Stimulated activated CD4-positive, alpha-beta T cell treated with anti-CD3 and anti-CD28 coated beads, Interleukin-12 subunit alpha, Interleukin-12 subunit beta, amount 100 ng/mL, for 24 hours (primary cell): ENCODE measurements around the gene MPZ.
"Not testable (repeated sequence)": the region's sequence is repeated elsewhere in the genome, so short reads cannot be mapped to it uniquely, and the experiment has no call there.

ENCODE experiments used
- DNase-seq, 2 experiments: peaks; one replicate each; pipeline ENCODE4 v3.0.0-alpha.2; 2020; ENCODE audit warnings: low read depth in 2 of 2

Gene MPZ

DNA sequence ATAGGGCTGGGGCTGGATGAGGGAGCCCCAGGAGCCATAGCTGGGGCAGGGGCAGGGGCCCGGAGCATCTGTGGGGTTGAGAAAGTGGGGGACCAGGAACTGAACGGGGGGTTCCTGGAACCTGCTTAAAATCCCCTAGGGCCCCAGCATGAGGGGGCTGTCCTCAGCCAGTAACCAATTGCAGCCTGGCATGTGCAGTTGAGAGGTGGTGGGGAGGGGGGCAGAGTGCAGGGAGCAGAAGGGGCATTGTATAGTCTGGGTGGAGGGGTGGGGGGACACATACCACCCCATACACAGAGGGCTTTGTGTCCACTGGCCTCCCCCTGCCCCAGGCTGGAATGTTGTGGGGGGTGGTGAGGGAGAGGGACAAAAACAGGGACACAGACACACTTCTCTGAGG is at the start of gene MPZ:
Gene MPZ, minus strand, starts transcription at position 101 of the 400 bp plus-strand sequence. Its CDS starts 63 bp downstream, at position 38.
- DNase-seq: no peak

DNA sequence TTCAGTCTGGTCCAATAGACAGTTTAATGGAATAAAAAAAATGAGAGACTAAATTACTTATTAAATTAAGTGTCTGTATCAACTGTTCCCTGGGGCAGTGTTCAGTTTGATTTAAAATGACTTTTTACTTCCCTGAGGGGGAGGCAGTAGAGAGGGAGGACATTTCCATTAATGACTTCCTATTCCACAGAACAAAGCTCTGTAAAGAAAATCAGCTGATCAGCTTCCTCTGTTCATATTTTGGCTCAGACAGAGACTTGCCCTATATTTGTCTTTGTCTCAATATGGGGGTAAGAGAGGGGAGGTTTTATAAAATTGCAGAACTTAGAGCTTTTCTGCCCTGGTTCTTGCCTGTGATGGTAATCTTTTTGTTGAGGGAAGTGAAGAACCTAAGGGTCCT is 49.5 kb upstream of the MPZ start:
- no peak for DNase-seq

DNA sequence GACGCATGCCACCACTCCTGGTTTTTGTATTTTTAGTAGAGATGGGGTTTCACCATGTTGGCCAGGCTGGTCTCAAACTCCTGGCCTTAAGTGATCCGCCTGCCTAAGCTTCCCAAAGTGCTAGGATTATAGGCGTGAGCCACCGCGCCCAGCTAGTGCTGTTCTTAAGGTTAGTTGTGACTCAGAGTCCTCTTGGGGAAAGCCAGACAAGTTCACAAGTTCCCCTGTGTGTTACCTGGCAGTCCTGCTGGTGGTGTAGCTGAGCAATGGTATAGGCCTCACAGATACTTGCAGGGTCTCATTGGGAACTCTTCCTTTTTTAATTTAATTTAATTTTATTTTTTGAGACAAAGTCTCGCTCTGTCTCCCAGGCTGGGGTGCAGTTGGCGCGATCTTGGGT is 47.3 kb upstream of the MPZ start:
- no peak for DNase-seq

DNA sequence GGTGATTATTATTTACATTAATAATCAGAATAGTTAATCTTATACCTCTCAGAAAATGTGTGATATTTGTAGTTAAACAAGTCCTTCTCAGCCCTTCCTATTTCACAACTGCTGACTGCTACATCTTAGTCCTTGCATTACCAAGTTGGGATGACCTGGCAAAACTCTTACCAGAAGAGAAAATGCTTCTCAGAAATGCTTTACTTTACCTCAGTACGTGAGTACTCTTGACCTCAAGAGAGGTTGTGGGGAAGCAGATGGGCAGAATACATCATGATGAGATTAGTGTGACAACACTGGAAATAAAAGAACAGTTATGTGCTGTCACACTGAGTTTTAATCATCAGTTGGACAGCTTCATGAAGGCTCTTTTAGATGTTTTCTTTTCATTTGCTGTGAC is 41.7 kb upstream of the MPZ start:
- DNase-seq: no peak

DNA sequence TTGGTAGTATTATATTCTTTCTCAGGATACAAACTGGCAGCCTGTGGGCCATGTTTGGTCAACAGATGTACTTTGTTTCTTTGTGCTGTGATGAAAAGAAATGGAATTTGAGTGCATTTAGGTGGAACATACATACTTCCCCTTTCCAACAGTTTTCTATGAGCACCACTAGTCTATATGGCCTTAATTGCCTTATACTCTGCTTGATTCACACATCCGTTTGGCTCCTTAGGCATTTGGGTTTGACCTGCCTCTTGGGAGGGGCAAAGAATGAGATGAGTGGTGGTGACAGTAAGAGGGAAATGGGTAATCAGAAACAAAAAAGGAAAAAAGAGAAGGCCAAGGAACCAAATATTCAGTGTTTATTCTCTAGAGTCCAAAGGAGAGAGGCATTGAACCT is 40.9 kb upstream of the MPZ start:
- DNase-seq: no peak

DNA sequence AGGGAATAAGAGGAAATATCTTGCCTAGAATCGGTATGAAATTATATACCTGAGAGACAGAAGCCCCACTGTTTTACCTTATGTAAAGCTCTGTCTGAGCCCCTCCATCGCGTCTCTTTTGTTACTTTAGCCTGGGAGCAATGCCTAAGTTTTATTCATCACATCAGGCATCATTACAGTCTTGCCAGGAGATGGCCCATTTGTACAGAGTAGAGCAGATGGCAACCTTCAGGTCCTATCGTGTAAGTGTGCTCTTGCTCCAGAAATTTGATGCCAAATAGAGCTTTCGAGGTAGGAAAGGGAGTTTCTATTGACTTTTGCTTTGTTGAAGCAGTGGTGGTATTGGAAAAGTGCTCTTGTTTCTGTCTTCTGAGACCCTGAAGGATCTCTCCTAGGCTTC is 33.1 kb upstream of the MPZ start:
- DNase-seq: no peak

DNA sequence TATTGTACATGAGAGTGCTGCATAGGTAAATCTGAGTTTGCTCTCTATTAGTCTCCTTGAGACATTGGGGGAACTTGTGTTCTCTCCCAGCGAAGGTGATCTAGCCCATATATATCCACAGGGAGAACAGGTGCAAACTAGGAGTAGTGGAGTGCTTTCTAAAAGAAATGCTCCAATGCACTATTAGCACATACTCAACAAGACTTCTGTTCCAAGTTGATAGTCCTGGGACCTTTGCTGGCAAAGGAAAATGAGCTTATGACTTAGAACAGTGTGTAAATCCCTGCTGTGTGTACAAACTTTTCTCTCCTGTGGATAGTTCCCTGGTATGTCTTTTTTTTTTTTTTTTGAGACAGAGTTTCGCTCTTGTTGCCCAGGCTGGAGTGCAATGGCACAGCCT is 32.4 kb upstream of the MPZ start:
- no peak for DNase-seq

DNA sequence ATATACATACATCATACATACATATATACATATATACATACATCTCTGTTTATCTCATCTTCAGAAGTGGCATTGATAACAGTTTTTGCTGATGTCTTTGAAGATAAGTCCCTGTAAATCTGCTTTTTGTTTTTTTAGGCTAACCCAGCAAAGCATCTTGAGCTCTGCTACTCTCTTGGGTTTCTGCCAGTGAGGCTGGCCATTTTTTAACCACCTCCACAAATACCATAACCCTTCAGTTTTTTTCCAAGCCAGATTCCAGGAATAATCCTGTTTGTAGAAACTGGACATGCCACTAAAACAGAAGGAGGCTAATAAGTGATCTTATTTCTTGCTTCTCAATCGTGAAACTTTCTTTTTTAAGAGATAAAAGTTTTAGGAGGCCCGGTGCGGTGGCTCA is 26.0 kb upstream of the MPZ start:
- no peak for DNase-seq

DNA sequence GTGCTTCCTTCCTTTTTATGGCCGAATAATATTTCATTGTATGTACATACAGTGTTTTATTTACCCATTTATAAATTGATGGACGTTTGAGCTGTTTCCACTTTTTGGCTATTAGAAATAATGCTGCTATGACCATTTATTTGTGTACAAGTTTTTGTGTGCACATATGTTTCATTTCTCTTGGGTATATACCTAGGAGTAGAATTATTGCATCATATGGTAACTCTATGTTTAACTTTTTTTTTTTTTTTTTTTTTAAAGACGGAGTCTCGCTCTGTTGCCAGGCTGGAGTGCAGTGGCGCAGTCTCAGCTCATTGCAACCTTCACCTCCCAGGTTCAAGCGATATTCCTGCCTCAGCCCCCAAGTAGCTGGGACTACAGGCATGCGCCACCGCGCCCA is 23.4 kb upstream of the MPZ start:
- no peak for DNase-seq

DNA sequence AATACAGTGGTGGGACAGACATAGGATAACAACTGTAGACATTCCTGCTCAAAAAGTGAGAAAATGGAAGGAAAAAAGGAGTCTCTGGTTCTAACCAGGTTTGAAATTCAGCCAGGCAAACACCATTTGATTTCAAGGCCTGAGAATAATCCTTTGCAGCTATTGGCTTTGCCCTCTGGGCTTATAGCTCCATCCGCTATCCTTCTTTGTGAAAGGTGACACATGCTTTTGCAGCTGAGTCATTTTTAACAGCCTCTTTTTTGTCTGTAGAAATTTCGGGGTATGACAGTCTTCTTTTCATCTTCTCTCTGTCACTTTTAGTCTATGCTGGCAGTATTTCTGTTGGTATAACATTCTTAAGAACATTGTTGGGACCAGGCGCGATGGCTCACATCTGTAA is 20.6 kb upstream of the MPZ start:
- DNase-seq: no peak

DNA sequence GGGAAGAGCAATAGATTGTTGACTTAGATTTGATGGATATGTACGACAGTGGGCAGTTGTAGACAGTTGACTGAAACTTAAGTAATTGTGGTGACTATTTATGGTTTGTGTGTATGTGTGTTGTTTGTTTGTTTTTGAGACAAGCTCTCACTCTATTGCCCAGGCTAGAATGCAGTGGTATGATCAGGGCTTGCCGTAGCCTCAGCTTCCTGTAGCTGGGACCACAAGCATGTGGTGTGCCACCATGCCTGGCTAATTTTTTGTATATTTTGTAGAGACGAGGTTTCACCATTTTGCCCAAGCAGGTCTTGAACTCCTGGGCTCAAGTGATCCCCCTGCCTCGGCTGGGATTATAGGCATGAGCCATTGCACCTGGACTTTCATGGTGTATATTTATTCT is 14.3 kb upstream of the MPZ start:
- no peak for DNase-seq

DNA sequence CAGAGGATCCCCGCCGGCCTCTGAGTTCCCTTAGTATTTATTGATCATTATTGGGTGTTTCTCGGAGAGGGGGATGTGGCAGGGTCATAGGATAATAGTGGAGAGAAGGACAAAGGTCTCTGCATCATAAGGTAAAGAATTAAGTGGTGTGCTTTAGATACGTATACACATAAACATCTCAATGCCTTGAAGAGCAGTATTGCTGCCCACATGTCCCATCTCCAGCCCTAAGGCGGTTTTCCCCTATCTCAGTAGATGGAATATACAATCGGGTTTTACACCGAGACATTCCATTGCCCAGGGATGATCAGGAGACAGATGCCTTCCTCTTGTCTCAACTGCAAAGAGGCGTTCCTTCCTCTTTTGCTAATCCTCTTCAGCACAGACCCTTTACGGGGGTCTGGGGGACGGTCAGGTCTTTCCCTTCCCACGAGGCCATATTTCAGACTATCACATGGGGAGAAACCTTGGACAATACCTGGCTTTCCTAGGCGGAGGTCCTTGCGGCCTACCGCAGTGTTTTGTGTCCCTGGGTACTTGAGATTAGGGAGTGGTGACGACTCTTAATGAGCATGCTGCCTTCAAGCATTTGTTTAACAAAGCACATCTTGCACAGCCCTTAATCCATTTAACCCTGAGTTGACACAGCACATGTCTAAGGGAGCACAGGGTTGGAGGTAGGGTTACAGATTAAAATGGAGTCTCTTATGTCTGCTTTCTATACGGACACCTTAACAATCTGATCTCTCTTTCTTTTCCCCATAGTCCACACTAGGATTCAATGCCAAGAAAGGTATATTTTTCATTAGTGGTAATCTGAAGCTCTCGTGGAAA is 6.3 kb upstream of the MPZ start:
- not testable (repeated sequence) for DNase-seq

DNA sequence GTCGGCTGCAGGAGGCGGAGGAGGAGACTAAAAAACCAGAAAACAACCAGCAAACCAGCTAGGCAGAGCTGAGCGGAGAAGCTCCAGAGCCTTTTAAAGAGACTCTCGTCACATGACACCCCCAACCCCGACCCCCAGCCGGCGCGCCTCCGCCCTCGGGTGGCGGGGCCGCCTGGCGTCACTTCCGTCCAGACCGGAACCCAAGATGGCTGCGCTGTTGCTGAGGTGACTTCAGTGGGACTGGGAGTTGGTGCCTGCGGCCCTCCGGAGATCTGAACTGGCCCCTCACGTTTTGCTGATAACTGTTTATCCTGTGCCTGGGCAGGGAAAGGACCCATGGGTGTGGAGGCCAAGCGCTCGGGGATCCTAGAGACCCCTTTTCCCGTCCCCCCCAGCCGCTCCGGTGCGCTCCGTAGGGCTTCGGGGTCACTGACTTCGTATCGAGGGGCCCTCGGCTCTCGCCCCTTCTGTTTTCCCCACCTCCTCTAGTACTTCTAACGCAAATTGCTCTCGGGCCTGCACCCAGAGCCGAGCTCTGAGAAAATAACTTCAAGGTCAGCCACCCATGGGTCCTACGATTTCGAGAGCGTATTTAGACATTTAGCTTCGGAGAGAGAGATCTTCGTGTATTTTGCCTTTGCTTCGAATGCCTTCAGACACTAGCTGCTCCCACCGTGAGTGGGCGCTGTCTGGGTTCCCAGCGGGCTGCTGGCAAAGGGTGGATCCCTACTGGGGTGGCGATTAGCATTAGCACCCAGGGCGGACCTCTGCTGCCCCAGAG is 4.6 kb upstream of the MPZ start, which contains the start of gene SDHC:
Gene SDHC, plus strand, starts transcription at position 181 of the 781 bp plus-strand sequence. Its CDS starts 25 bp downstream, at position 206.
- DNase-seq: peak; percentile 74 to 79

DNA sequence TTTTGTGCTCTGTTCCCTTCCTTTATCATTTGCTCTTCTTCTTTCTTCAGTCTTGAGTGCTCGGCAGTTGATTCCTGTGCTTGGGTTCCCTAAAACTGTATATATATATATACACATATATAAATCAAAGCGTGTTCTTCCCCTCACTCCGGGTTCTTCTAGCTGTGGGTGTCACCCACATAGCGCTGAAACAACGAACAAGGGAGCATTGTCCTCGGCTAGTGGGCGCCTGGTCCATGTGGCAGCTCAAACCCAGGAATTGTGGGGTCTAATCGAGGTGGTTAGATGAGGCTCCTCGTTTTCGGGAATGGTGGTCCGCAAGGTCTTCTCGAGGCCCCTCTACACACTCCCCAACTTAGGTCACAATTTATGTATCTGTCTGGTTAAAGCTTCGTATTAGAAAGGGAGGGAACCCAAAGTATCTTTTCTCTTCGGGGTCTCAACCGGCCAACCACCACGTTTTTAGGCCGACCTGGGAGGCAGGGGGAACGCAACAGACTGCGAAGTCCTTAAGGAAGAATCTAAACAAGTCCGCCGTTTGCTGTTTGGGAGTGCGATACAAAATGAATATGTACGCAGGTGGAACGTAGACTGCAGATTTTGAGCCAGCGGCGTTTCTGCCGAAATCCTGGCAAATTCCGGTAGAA is 3.9 kb upstream of the MPZ start:
- no peak for DNase-seq

DNA sequence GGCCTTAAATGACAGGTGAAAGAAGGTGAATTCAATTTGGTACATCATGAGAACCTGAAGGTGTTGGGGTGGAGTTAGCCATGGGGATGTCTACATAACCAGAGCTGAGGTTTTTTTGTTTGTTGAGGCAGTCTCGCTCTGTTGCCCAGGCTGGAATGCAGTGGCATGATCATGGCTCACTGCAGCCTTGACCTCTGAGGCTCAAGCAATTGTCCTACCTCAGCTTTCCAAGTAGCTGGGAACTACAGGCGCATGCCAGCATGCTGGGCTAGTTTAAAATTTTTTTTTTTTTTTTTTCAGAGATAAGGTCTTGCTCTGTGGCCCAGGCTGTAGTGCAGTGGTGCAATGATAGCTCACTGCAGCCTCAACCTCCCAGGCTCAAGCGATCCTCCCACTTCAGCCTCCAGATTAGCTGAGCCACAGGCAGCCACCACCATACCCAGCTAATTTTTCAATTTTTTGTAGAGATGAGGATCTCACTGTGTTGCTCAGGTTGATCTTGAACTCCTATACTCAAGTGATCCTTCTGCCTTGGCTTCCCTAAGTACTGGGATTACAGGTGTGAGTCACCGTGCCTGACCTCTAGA is 1.9 kb upstream of the MPZ start:
- no peak for DNase-seq

DNA sequence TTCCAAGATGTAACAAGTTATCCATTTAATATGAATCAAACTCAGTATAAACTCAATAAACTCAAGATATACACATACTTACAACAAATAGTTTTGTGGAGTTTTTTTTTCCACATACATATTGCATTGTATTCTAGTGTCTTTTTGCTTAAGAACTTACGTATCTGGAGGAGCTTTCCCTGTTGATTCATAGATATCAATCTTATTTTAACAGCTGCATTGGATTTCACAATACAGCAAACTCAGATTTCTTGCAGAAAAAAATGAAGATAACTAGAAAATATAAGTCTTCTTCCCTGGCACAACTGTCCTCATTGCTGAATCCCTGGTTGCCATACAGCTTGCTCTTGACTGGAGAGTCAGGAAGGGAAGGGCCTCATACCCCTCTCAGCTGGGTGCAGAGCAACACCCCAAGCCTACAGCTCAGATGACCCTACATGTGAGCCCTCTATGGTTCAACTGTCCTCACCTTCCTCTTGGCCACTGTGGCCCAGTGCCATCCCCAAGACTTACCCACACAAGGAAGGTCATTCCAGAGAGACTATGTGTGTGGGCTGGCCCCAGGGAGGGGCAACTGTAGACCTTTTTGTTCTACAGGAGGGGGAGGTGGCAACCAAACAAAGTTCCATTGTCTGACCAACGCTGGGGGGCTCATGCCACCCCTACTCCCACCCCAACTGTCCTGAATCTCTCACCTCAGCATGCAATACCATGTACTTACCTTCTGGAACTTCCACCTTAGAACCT is 1.7 kb downstream of the MPZ start:
- DNase-seq: no peak

DNA sequence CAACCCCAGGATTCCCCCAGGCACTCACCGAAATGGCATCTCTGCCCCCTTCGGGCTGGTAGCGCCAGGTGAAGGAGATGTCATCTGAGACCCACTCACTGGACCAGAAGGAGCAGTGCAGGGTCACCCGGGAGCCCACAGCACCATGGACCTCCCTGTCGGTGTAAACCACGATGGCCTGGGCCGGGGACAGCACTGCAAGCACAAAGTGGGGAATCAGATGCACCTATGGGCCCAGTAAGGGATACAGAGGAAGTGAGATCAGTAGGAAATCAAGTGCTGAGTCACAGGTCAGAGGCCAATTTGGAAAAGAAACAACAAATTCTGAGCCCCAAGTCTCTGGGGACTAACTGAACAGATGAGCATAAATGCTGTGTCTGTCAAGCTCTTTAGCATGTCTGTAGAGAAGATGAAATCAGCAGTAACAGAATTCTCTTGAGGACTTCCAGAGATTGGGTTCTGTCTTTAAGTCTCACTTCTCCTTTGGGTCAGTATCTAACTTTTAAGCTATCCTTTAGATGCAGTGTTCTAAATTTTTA is 2.5 kb downstream of the MPZ start:
- no peak for DNase-seq

DNA sequence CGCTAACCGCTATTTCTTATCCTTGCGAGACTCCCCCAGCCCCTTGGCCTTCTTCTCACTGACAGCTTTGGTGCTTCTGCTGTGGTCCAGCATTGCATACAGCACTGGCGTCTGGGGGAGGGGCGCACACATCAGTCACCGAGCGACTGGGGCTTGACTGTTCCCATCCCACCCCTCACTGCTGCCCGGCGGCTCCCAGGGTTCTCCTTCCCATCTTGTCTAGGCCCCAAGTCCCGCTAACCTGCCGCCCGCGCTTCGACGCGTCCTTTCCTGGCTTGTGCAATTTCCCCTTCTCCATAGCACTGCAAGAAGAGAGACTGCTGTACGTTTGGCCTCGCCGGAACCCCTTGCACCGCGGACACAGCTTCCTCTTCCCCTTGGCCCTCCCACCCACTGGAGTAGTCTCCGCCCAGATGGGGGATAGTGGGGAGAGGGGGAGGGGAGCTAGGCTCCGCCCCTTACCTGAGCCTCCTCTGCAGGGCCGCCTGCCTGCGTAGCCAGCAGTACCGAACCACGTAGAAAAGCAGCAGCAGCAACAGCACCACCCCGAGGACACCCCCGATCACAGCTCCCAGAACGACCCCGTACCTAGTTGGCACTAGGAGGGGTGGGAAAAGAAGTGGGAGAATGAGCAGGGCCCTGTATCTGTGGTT is 3.8 kb downstream of the MPZ start:
- DNase-seq: peak; percentile 63 to 78

DNA sequence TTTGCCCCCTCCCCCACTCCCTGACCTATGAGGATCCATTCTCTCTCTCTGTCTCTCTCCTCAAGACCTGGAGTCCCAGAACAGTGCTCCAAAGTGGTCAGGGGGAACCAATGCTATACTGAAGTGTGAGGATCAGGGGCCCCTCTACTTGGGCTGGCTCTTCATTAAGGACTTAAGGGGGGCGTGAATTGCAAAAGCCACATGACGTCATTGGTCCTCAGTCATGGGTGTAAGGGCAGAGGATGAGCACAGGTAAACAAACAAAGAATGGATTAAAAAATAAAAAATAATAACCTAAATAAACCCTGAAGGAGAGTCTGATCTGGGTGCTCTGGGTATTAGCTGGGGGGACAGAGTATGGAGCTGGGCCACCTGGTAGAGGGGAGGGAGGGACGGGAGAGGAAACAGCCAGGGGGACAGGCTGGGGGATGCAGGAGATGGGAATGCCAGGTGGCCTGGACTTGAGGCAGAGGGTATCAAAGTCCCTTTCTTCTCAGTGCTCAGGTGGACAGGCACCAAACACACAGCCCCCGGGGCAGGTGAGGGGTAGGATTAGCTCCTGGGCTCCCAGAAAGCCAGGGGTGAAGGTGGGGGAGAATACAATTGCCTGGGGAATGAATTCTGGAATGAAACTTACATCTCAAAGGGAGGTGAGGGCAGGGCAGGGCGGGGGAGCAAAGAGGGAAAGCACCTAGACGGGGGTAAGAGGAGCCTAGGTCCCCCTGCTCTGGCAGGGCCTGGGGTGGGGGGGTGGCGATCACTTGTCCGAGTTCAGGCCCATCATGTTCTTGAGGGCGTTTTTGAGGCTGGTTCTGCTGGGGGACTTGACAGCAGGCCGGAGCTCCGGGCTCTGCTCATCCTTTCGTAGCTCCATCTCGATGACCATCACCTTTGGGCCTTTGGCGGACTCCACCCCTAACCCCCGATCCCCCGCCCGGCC is 4.6 kb downstream of the MPZ start:
- no peak for DNase-seq

DNA sequence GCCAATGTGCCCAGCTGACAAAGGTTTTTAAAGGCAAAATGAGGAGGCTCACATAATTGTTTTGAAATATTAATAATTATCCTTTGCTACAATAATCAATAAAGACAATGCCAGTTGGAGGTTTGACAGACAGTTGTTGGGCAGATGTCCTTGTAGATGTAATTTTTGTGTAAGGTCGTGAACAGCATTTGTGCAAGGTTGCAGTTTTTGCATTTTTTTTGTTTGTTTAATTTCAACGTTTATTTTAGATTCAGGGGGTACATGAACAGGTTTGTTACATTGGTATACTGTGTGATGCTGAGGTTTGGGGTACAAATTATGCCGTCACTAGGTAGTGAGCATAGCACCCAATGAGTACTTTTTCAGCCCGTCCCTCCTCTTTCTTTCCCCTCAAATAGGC is 9.3 kb downstream of the MPZ start:
- DNase-seq: no peak
